ENCODE data around the gene EXOC4. TPM values are rescaled to one million over a fixed set of nuclear protein-coding genes. Genes with fewer than 3 reads are reported as not detected.

Gene EXOC4
- total RNA-seq, 1 experiment from 2014 or later: 75.8 TPM

GRCh38 chr7:133550145-133550544 lies 297.3 kb downstream of the EXOC4 start:
- no CpG with 5 or more reads among the region's 3 CpGs for WGBS (ENCODE audit: extremely low coverage, insufficient read length, low lambda C conversion rate)
- H3K27ac ChIP-seq (ENCODE audit: insufficient read length, low read depth, low read length): no peak overlapping the region
- no peaks in the 10 kb centered on the region for H3K9me3 Mint-ChIP-seq
- no peak overlapping the region for H3K9ac ChIP-seq (ENCODE audit: extremely low read depth, insufficient read length, low read length)
- no peak overlapping the region for H3K4me2 ChIP-seq (ENCODE audit: insufficient read depth, insufficient read length, low read length)
- H2AK5ac ChIP-seq (ENCODE audit: insufficient read length, low read length): no peak overlapping the region
- no peaks in the 10 kb centered on the region for H3K36me3 Mint-ChIP-seq (ENCODE audit: insufficient read depth in 1 of 3, low read depth in 3 of 3)
- H4K20me1 ChIP-seq (ENCODE audit: control insufficient read depth, insufficient read depth, insufficient read length): no peaks in the 10 kb centered on the region
- no peak overlapping the region for H2BK15ac ChIP-seq (ENCODE audit: low read depth, low read length)
- H3K27ac Mint-ChIP-seq: no peak overlapping the region
- no peak for DNase-seq
- H3K9me3 ChIP-seq (ENCODE audit: control insufficient read depth, low read depth, low read length): no peaks in the 10 kb centered on the region
- H4K8ac ChIP-seq (replicated peaks; ENCODE audit: insufficient read length, low read depth, low read length): no peak overlapping the region
- no peak overlapping the region for H3K23ac ChIP-seq (ENCODE audit: insufficient read length, low read depth, low read length)
- no peak overlapping the region for H3K4me3 Mint-ChIP-seq
- no peak overlapping the region for H3K56ac ChIP-seq (ENCODE audit: insufficient read length, low read depth, low read length)
- no peak overlapping the region for H3K14ac ChIP-seq (ENCODE audit: insufficient read depth, low read length)
- no peak overlapping the region for H2AFZ ChIP-seq (ENCODE audit: low read length)
- no peak overlapping the region for H2BK12ac ChIP-seq (ENCODE audit: insufficient read length, low read depth, low read length)
- no peak overlapping the region for H4K5ac ChIP-seq (ENCODE audit: insufficient read length, low read depth, low read length)
- TF ChIP-seq CTCF (conservative IDR thresholded peaks at IDR 0.05): no peak
- H3K79me1 ChIP-seq (ENCODE audit: insufficient read depth, low read depth, low read length, poor library complexity, severe bottlenecking): no peaks in the 10 kb centered on the region
- H3K4me1 ChIP-seq (ENCODE audit: insufficient read depth, low read length): peaks cover 2% of the 10 kb centered on the region; the same call in 1 of the 2 replicates
- no peak overlapping the region for H3K18ac ChIP-seq (ENCODE audit: insufficient read length, low read depth, low read length)
- H2BK20ac ChIP-seq (ENCODE audit: low read depth, low read length, poor library complexity, severe bottlenecking): no peak overlapping the region
- H3T11ph ChIP-seq (ENCODE audit: low read length): no peak overlapping the region
- H3K79me2 ChIP-seq (ENCODE audit: insufficient read depth, low read length): no peaks in the 10 kb centered on the region
- H3K27me3 ChIP-seq (ENCODE audit: insufficient read depth, low read length): no peaks in the 10 kb centered on the region
- H3K4ac ChIP-seq (ENCODE audit: low read depth, low read length): no peak overlapping the region
- H2BK120ac ChIP-seq (ENCODE audit: low read depth, low read length, poor library complexity, severe bottlenecking): no peak overlapping the region
- no peak overlapping the region for H4K91ac ChIP-seq (ENCODE audit: insufficient read length, low read depth, low read length)
- H3K23me2 ChIP-seq (ENCODE audit: insufficient read length, low read depth, low read length, poor library complexity, severe bottlenecking): no peaks in the 10 kb centered on the region
- no peaks in the 10 kb centered on the region for H3K27me3 Mint-ChIP-seq (ENCODE audit: low read depth)
- H2BK5ac ChIP-seq (ENCODE audit: insufficient read length, low read length): no peak overlapping the region
- H3K4me1 Mint-ChIP-seq: peaks cover 3% of the 10 kb centered on the region in 2 experiments; a peak in 2 of 4 replicates
